ENCODE data around the gene SPATS2. TPM values are rescaled to one million over a fixed set of nuclear protein-coding genes. Genes with fewer than 3 reads are reported as not detected.

The SPATS2 gene
- polyA plus RNA-seq, 2 donors: 4.8 to 5.3 TPM

DNA sequence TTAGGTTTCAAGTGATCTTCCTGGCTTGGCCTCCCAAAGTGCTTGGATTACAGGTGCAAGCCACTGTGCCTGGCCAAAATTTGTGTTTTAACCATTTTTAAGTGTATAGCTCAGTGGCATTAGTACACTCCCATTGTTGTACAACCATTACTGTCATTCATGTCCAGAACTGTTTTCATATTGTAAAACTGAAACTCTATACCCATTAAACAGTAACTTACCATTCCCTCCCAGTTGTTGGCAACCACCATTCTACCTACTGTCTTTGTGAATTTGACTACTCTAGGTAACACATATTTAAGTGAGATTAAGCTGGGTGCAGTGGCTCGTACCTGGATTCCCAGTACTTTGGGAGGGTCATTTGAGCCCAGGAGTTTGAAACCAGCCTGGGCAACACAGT, 104.3 kb downstream of the SPATS2 start:
- Histone ChIP-seq H3K9me3 (ENCODE audit: control insufficient read depth in 2 of 2, insufficient read depth in 1 of 2, low read depth in 1 of 2, low read length in 1 of 2) (no peaks in the 10 kb centered on the region), H3K27ac (ENCODE audit: low read depth in 2 of 2, low read length in 1 of 2) (no peak overlapping the region), H3K4me1 (ENCODE audit: control insufficient read depth in 2 of 2, insufficient read depth in 2 of 2, low read length in 1 of 2) (no peaks in the 10 kb centered on the region), H3K4me3 (ENCODE audit: low read depth in 1 of 2, low read length in 2 of 2) (no peak overlapping the region), H3K36me3 (ENCODE audit: control insufficient read depth in 2 of 2, insufficient read depth in 2 of 2, low read length in 1 of 2) (no peaks in the 10 kb centered on the region), H3K27me3 (ENCODE audit: control insufficient read depth in 1 of 2, insufficient read depth in 2 of 2, low read length in 2 of 2) (no peaks in the 10 kb centered on the region)
- 96 to 98% methylated on average over 1 of the region's 1 CpG for WGBS, 2 donors

GRCh38 chr12:49476091-49476490, 108.8 kb downstream of the SPATS2 start:
- Histone ChIP-seq H3K9me3 (ENCODE audit: control insufficient read depth in 2 of 2, insufficient read depth in 1 of 2, low read depth in 1 of 2, low read length in 1 of 2) (no peaks in the 10 kb centered on the region), H3K4me1 (ENCODE audit: control insufficient read depth in 2 of 2, insufficient read depth in 2 of 2, low read length in 1 of 2) (peaks cover 0 to 4% of the 10 kb centered on the region in 2 donors), H3K27me3 (ENCODE audit: control insufficient read depth in 1 of 2, insufficient read depth in 2 of 2, low read length in 2 of 2) (no peaks in the 10 kb centered on the region), H3K36me3 (ENCODE audit: control insufficient read depth in 2 of 2, insufficient read depth in 2 of 2, low read length in 1 of 2) (no peaks in the 10 kb centered on the region), H3K27ac (ENCODE audit: low read depth in 2 of 2, low read length in 1 of 2) (no peak overlapping the region), H3K4me3 (ENCODE audit: low read depth in 1 of 2, low read length in 2 of 2) (no peak overlapping the region)
- WGBS, 2 donors: 95 to 97% methylated on average over 12 of the region's 12 CpGs

GRCh38 chr12:49478949-49479664, 111.8 kb downstream of the SPATS2 start:
- H3K27ac ChIP-seq (ENCODE audit: low read depth in 2 of 2, low read length in 1 of 2): no peak overlapping the region
- no peaks in the 10 kb centered on the region for H3K36me3 ChIP-seq (ENCODE audit: control insufficient read depth in 2 of 2, insufficient read depth in 2 of 2, low read length in 1 of 2)
- H3K9me3 ChIP-seq (ENCODE audit: control insufficient read depth in 2 of 2, insufficient read depth in 1 of 2, low read depth in 1 of 2, low read length in 1 of 2): no peaks in the 10 kb centered on the region
- H3K4me1 ChIP-seq (ENCODE audit: control insufficient read depth in 2 of 2, insufficient read depth in 2 of 2, low read length in 1 of 2): peaks cover 0 to 4% of the 10 kb centered on the region in 2 donors
- H3K4me3 ChIP-seq (ENCODE audit: low read depth in 1 of 2, low read length in 2 of 2): no peak overlapping the region
- H3K27me3 ChIP-seq (ENCODE audit: control insufficient read depth in 1 of 2, insufficient read depth in 2 of 2, low read length in 2 of 2): no peaks in the 10 kb centered on the region
- WGBS, 2 donors: 75 to 77% methylated on average over 10 of the region's 10 CpGs

DNA sequence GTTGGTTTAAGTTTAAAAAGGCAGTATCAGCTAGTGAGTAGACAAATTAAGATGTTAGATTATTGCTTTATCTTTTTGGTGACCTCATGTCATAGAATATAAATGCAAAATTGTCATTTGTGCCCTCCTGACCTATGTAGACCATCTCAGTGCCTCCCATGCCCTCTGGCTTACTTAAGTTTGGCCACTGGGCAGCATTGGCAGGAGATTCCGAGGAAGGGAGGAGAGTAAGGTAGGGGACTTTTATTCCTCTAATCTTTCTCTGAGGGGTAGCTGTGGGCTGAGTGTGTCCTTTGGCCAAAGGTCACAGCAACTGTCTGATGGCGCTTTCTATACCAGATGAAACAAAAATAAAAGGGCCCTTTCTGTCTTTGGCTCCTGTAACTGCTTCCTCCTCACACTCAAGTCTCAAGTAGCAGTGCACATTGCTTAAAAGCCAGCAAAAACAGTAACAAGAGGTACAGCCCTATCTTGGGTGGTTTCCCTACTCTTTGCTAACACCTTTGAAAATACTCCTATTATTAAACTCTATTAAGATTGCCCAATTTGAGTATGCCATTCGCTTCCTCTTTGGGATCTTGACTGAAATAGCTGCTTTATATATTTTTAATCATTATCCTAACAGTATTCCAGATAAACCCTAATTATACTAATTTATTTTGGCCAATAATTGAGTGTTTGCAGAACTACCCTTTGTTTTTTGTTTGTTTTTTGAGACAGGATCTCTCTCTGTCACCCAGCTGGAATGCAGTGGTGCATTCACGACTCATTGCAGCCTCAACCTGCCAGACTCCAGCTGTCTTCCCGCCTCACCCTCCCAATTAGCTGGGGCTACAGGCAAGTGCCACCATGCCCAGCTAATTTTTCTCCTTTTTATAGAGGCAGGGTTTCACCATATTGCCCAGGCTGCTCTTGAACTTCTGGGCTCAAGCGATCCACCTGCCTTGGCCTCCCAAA, 115.1 kb downstream of the SPATS2 start:
- Histone ChIP-seq H3K27ac (ENCODE audit: low read depth in 2 of 2, low read length in 1 of 2) (no peak overlapping the region), H3K4me3 (ENCODE audit: low read depth in 1 of 2, low read length in 2 of 2) (no peak overlapping the region), H3K9me3 (ENCODE audit: control insufficient read depth in 2 of 2, insufficient read depth in 1 of 2, low read depth in 1 of 2, low read length in 1 of 2) (no peaks in the 10 kb centered on the region), H3K36me3 (ENCODE audit: control insufficient read depth in 2 of 2, insufficient read depth in 2 of 2, low read length in 1 of 2) (no peaks in the 10 kb centered on the region), H3K27me3 (ENCODE audit: control insufficient read depth in 1 of 2, insufficient read depth in 2 of 2, low read length in 2 of 2) (no peaks in the 10 kb centered on the region), H3K4me1 (ENCODE audit: control insufficient read depth in 2 of 2, insufficient read depth in 2 of 2, low read length in 1 of 2) (peaks cover 0 to 4% of the 10 kb centered on the region in 2 donors)
- WGBS, 2 donors: 71 to 73% methylated on average over 6 of the region's 6 CpGs

DNA sequence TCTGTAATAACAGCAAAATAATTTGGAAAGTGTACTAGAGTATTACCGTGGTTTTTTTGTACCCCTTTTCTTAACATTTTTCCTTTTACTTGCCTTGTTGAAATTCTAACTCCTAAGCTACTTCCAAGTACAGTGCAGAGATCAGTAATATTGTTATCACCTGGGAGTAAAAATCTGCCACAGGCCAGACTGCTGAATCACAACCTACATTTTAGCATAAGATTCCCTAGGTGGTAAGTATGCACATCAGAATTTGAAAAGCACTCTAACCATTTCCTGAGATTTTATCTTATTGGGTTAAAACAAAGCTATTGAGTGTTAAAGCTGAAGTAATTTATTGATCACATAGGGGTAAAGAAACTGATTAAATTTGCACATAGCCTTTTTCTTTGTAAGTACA, 116.4 kb downstream of the SPATS2 start:
- Histone ChIP-seq H3K9me3 (ENCODE audit: control insufficient read depth in 2 of 2, insufficient read depth in 1 of 2, low read depth in 1 of 2, low read length in 1 of 2) (no peaks in the 10 kb centered on the region), H3K4me3 (ENCODE audit: low read depth in 1 of 2, low read length in 2 of 2) (no peak overlapping the region), H3K4me1 (ENCODE audit: control insufficient read depth in 2 of 2, insufficient read depth in 2 of 2, low read length in 1 of 2) (peaks cover 0 to 4% of the 10 kb centered on the region in 2 donors), H3K27me3 (ENCODE audit: control insufficient read depth in 1 of 2, insufficient read depth in 2 of 2, low read length in 2 of 2) (no peaks in the 10 kb centered on the region), H3K36me3 (ENCODE audit: control insufficient read depth in 2 of 2, insufficient read depth in 2 of 2, low read length in 1 of 2) (no peaks in the 10 kb centered on the region), H3K27ac (ENCODE audit: low read depth in 2 of 2, low read length in 1 of 2) (no peak overlapping the region)
- 76 to 89% methylated on average over 1 of the region's 1 CpG for WGBS, 2 donors

DNA sequence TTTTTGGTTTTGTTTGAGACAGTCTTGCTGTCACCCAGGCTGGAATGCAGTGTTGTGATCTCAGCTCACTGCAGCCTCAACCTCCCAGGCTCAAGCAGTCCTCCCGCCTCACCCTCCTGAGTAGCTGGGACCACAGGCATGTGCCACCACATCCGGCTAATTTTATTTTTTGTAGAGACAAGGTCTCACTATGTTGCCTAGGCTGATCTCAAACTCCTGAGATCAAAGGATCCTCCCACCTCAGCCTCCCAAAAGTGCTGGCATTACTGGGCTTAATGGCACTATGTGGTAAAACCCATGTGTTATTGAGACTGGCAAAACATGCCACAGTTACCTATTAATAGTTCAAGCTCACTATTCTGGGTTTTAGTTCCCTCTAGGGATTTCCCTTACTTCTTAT, 120.3 kb downstream of the SPATS2 start:
- Histone ChIP-seq H3K4me3 (ENCODE audit: low read depth in 1 of 2, low read length in 2 of 2) (no peak overlapping the region), H3K36me3 (ENCODE audit: control insufficient read depth in 2 of 2, insufficient read depth in 2 of 2, low read length in 1 of 2) (no peaks in the 10 kb centered on the region), H3K27me3 (ENCODE audit: control insufficient read depth in 1 of 2, insufficient read depth in 2 of 2, low read length in 2 of 2) (no peaks in the 10 kb centered on the region), H3K4me1 (ENCODE audit: control insufficient read depth in 2 of 2, insufficient read depth in 2 of 2, low read length in 1 of 2) (no peaks in the 10 kb centered on the region), H3K9me3 (ENCODE audit: control insufficient read depth in 2 of 2, insufficient read depth in 1 of 2, low read depth in 1 of 2, low read length in 1 of 2) (no peaks in the 10 kb centered on the region), H3K27ac (ENCODE audit: low read depth in 2 of 2, low read length in 1 of 2) (no peak overlapping the region)
- WGBS, 2 donors: 98% methylated on average over 2 of the region's 2 CpGs

GRCh38 chr12:49489154-49489553, 121.9 kb downstream of the SPATS2 start:
- H3K27me3 ChIP-seq (ENCODE audit: control insufficient read depth in 1 of 2, insufficient read depth in 2 of 2, low read length in 2 of 2): no peaks in the 10 kb centered on the region
- 95 to 96% methylated on average over 3 of the region's 3 CpGs for WGBS, 2 donors
- H3K36me3 ChIP-seq (ENCODE audit: control insufficient read depth in 2 of 2, insufficient read depth in 2 of 2, low read length in 1 of 2): no peaks in the 10 kb centered on the region
- no peaks in the 10 kb centered on the region for H3K4me1 ChIP-seq (ENCODE audit: control insufficient read depth in 2 of 2, insufficient read depth in 2 of 2, low read length in 1 of 2)
- H3K9me3 ChIP-seq (ENCODE audit: control insufficient read depth in 2 of 2, insufficient read depth in 1 of 2, low read depth in 1 of 2, low read length in 1 of 2): no peaks in the 10 kb centered on the region
- H3K27ac ChIP-seq (ENCODE audit: low read depth in 2 of 2, low read length in 1 of 2): no peak overlapping the region
- no peak overlapping the region for H3K4me3 ChIP-seq (ENCODE audit: low read depth in 1 of 2, low read length in 2 of 2)

DNA sequence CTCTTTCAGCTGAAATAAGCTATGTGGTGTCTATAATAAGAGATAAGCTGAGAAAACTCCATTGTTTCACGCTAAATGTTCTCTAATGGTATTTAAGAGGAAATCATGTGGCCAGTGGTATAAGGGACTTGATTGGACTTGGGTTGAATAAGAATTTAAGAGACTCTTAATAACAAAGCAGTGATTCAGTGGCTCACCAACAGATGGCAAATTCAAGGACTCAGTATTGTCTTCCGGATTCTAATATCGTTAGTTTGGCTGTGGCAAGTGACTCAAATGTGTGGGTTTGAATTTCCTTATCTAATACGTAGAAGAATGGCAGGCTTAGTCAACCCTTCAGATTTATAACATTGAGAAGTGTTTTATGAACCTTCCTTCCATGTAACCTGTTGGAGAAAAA, 122.5 kb downstream of the SPATS2 start:
- H3K9me3 ChIP-seq (ENCODE audit: control insufficient read depth in 2 of 2, insufficient read depth in 1 of 2, low read depth in 1 of 2, low read length in 1 of 2): no peaks in the 10 kb centered on the region
- no peaks in the 10 kb centered on the region for H3K36me3 ChIP-seq (ENCODE audit: control insufficient read depth in 2 of 2, insufficient read depth in 2 of 2, low read length in 1 of 2)
- WGBS, 2 donors: 85 to 91% methylated on average over 4 of the region's 4 CpGs
- no peaks in the 10 kb centered on the region for H3K4me1 ChIP-seq (ENCODE audit: control insufficient read depth in 2 of 2, insufficient read depth in 2 of 2, low read length in 1 of 2)
- no peak overlapping the region for H3K4me3 ChIP-seq (ENCODE audit: low read depth in 1 of 2, low read length in 2 of 2)
- no peaks in the 10 kb centered on the region for H3K27me3 ChIP-seq (ENCODE audit: control insufficient read depth in 1 of 2, insufficient read depth in 2 of 2, low read length in 2 of 2)
- no peak overlapping the region for H3K27ac ChIP-seq (ENCODE audit: low read depth in 2 of 2, low read length in 1 of 2)

GRCh38 chr12:49491823-49492222, 124.6 kb downstream of the SPATS2 start:
- no peak overlapping the region for H3K27ac ChIP-seq (ENCODE audit: low read depth in 2 of 2, low read length in 1 of 2)
- no peaks in the 10 kb centered on the region for H3K9me3 ChIP-seq (ENCODE audit: control insufficient read depth in 2 of 2, insufficient read depth in 1 of 2, low read depth in 1 of 2, low read length in 1 of 2)
- H3K36me3 ChIP-seq (ENCODE audit: control insufficient read depth in 2 of 2, insufficient read depth in 2 of 2, low read length in 1 of 2): no peaks in the 10 kb centered on the region
- no peak overlapping the region for H3K4me3 ChIP-seq (ENCODE audit: low read depth in 1 of 2, low read length in 2 of 2)
- H3K4me1 ChIP-seq (ENCODE audit: control insufficient read depth in 2 of 2, insufficient read depth in 2 of 2, low read length in 1 of 2): no peaks in the 10 kb centered on the region
- 67 to 78% methylated on average over 1 of the region's 1 CpG for WGBS, 2 donors
- no peaks in the 10 kb centered on the region for H3K27me3 ChIP-seq (ENCODE audit: control insufficient read depth in 1 of 2, insufficient read depth in 2 of 2, low read length in 2 of 2)
